Hepatocyte (in vitro differentiated cells): ENCODE data around the gene JMJD1C. TPM values are rescaled to one million over a fixed set of nuclear protein-coding genes. Genes with fewer than 3 reads are reported as not detected.
A peak's percentile ranks its signal among the peaks of the same experiment; 100 is the strongest.

Experiments used
- DNase-seq: peaks from one replicate; pipeline ENCODE4 v3.0.0-alpha.2; 2016; ENCODE audit warnings: low spot score
- H2AFZ ChIP-seq: fragments of 200-600 bp; sonication (generic); 2 replicates; pipeline ENCODE4 v1.6.0; 2016; ENCODE audit warnings: antibody characterized with exemption, mild to moderate bottlenecking
- H3K27ac ChIP-seq: fragments of 200-600 bp; sonication (generic); 2 replicates; pipeline ENCODE4 v1.5.1; 2016; ENCODE audit warnings: mild to moderate bottlenecking
- H3K27me3 ChIP-seq: fragments of 200-600 bp; sonication (generic); 2 replicates; pipeline ENCODE4 v1.6.1; 2016
- H3K36me3 ChIP-seq: fragments of 200-600 bp; sonication (generic); replicated peaks from 2 replicates; pipeline ENCODE4 v1.5.1; 2016; ENCODE audit warnings: low read depth; ENCODE audit not compliant: insufficient read depth
- H3K4me1 ChIP-seq: fragments of 200-600 bp; sonication (generic); 2 replicates; pipeline ENCODE4 v1.5.1; 2016; ENCODE audit warnings: mild to moderate bottlenecking, moderate library complexity; ENCODE audit not compliant: insufficient read depth
- H3K4me2 ChIP-seq: fragments of 200-600 bp; sonication (generic); 2 replicates; pipeline ENCODE4 v1.6.0; 2016
- H3K4me3 ChIP-seq: fragments of 200-600 bp; sonication (generic); 2 replicates; pipeline ENCODE4 v1.5.1; 2016; ENCODE audit warnings: mild to moderate bottlenecking
- H3K79me2 ChIP-seq: fragments of 200-600 bp; sonication (generic); 2 replicates; pipeline ENCODE4 v1.6.0; 2017; ENCODE audit warnings: mild to moderate bottlenecking
- H3K9me2 ChIP-seq: fragments of 200-600 bp; sonication (generic); replicated peaks from 2 replicates; pipeline ENCODE4 v1.6.0; 2017; ENCODE audit warnings: mild to moderate bottlenecking; ENCODE audit not compliant: insufficient read depth
- H3K9me3 ChIP-seq: fragments of 200-600 bp; sonication (generic); 2 replicates; pipeline ENCODE4 v1.5.1; 2016; ENCODE audit warnings: low read depth, mild to moderate bottlenecking
- H4K20me1 ChIP-seq: fragments of 200-600 bp; sonication (generic); 2 replicates; pipeline ENCODE4 v1.6.0; 2016; ENCODE audit warnings: mild to moderate bottlenecking; ENCODE audit not compliant: insufficient read depth, poor library complexity, severe bottlenecking
- EZH2 ChIP-seq: fragments of 200-600 bp; sonication (generic); IDR thresholded peaks from 2 replicates; pipeline ENCODE4 v1.6.1; 2016; ENCODE audit warnings: antibody characterized with exemption, mild to moderate bottlenecking, borderline replicate concordance
- EZH2phosphoT487 ChIP-seq: fragments of 200-600 bp; sonication (generic); IDR thresholded peaks from one replicate; pipeline ENCODE4 v1.6.1; 2018; ENCODE audit warnings: antibody characterized with exemption, mild to moderate bottlenecking, low read depth, moderate library complexity; ENCODE audit not compliant: unreplicated experiment, severe bottlenecking
- WGBS: methylation state at CpG from one replicate; pipeline ENCODE4 v1.1.6; 2016; ENCODE audit warnings: low lambda C conversion rate; ENCODE audit errors: missing lambda C conversion rate; 5-methylcytosine and 5-hydroxymethylcytosine counted together
- polyA plus RNA-seq: library from polyadenylated mRNA; unstranded; fragments of >200 nt; fragmentation: Nextera tagmentation; extraction: Ambion mirVana; gene quantifications from 2 replicates; pipeline ENCODE4 v1.2.1, GENCODE V29; 2016
- total RNA-seq: library from RNA; depleted of rRNA; stranded (reverse); fragments of >200 nt; gene quantifications from 2 replicates; pipeline ENCODE4 v1.2.3, GENCODE V29; 2014
- TF ChIP-seq, protein P1 (sequence below): fragments of 200-600 bp; sonication (generic); IDR thresholded peaks from 2 replicates; pipeline ENCODE4 v1.5.1; 2016; ENCODE audit warnings: antibody characterized with exemption, mild to moderate bottlenecking; ENCODE audit not compliant: poor library complexity

JMJD1C gene
- total and polyA plus RNA-seq, 2 experiments from 2014 or later = 43.2 to 177 TPM

DNA sequence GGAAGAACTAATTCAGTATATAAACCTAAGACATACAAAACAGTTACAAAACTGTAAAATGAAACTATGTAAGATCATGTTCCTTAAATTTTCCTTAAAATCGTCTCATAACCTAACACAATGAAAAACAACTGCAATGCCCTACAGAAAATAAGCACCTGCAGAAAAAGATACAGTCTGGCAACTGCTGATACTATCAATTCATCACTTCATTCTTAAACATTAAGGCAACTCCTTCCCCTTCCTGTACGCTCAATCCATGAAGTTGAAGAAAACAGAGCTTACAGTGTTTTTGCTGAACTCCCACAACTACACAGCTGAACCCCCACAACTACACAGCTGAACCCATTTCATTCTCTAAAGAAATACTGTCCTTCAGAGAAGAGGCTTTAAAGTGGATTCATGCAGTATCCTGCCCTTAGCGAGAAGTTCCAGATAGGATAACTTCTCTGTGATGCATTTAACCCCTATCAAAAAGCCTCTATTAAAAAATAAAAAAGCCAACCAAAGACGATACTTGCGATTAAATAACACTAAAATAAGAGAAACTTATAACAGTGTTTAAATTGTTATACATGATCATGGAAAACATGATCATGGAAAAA is 50.0 kb downstream of the JMJD1C start:
- TF ChIP-seq EZH2phosphoT487 (no peak), EZH2 (no peak)
- TF ChIP-seq, protein P1, sequence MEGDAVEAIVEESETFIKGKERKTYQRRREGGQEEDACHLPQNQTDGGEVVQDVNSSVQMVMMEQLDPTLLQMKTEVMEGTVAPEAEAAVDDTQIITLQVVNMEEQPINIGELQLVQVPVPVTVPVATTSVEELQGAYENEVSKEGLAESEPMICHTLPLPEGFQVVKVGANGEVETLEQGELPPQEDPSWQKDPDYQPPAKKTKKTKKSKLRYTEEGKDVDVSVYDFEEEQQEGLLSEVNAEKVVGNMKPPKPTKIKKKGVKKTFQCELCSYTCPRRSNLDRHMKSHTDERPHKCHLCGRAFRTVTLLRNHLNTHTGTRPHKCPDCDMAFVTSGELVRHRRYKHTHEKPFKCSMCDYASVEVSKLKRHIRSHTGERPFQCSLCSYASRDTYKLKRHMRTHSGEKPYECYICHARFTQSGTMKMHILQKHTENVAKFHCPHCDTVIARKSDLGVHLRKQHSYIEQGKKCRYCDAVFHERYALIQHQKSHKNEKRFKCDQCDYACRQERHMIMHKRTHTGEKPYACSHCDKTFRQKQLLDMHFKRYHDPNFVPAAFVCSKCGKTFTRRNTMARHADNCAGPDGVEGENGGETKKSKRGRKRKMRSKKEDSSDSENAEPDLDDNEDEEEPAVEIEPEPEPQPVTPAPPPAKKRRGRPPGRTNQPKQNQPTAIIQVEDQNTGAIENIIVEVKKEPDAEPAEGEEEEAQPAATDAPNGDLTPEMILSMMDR = no peak
- Histone ChIP-seq H3K36me3 (no peaks in the 10 kb centered on the region), H4K20me1 (peaks cover 48% of the 10 kb centered on the region), H3K4me3 (no peak overlapping the region), H3K79me2 (peaks cover 97% of the 10 kb centered on the region), H3K4me1 (peaks cover 21% of the 10 kb centered on the region), H3K9me2 (no peaks in the 10 kb centered on the region), H3K4me2 (peak overlapping the region; percentile 14), H3K9me3 (no peaks in the 10 kb centered on the region), H2AFZ (no peak overlapping the region), H3K27me3 (no peaks in the 10 kb centered on the region), H3K27ac (peak overlapping the region; percentile 8)
- no peak for DNase-seq
- WGBS = 64% methylated on average over 5 of the region's 5 CpGs

DNA sequence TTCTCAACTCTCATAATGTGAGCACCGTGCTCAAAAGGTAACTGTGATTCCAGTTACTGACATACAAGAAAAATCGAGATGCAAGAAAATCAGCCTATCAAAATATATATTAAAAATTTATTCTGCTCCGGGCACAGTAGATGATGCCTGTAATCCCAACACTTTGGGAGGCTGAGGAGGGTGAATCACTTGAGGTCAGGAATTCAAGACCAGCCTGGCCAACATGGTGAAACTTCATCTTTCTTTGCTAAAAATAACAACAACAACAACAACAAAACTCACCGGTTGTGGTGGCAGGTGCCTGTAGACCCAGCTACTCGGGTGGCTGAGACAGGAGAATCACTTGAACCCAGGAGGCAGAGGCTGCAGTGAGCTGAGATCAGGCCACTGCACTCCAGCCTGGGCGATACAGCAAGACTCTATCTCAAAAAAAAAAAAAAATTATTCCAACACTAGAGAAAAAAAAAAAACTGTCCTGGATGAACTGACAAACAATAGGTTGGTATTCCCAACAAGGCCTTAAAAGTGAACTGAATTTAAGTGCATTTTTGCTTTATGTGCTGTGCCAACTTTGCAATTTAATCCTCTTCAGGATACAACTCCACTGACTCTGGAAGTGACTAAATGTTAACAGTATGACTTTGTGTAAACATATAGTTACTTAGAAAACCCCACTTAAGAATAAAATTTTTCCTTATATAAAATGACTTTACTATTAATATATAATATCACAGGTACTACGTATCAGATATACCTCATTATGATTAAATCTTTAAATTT is 51.1 kb downstream of the JMJD1C start:
- Histone ChIP-seq H3K36me3 (no peaks in the 10 kb centered on the region), H3K4me1 (peaks cover 26% of the 10 kb centered on the region), H3K9me3 (no peaks in the 10 kb centered on the region), H3K4me3 (no peak overlapping the region), H3K27me3 (no peaks in the 10 kb centered on the region), H3K27ac (no peak overlapping the region), H3K4me2 (no peak overlapping the region), H3K9me2 (no peaks in the 10 kb centered on the region), H4K20me1 (peaks cover 58% of the 10 kb centered on the region), H2AFZ (no peak overlapping the region), H3K79me2 (peaks cover 96% of the 10 kb centered on the region)
- 93% methylated on average over 7 of the region's 7 CpGs for WGBS
- TF ChIP-seq EZH2phosphoT487 (no peak), EZH2 (no peak)
- TF ChIP-seq, protein P1 = no peak
- peak; percentile 8 for DNase-seq

DNA sequence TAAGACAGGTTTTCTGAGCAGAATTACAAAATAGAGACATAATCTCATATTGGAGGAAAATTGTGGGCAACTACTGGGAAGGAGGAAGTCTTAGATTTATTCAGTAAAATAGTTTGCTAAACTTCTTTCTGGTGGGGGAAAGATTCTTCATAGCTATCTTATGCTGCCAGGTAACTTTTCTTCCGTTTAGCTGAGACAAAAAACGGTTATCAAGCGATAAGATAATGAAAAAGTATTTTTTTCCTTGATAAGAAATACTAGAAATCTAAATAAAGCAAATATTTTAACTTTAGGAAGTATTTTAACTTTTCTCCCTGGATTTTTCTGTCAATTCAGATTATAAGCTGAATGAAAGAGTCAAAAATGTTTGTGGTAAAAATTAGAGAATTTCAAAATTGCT is 52.3 kb downstream of the JMJD1C start:
- Histone ChIP-seq H3K4me1 (peaks cover 29% of the 10 kb centered on the region), H3K79me2 (peaks cover 94% of the 10 kb centered on the region), H3K4me2 (no peak overlapping the region), H3K4me3 (no peak overlapping the region), H3K27me3 (no peaks in the 10 kb centered on the region), H3K9me3 (no peaks in the 10 kb centered on the region), H3K9me2 (no peaks in the 10 kb centered on the region), H4K20me1 (peaks cover 57% of the 10 kb centered on the region), H3K36me3 (no peaks in the 10 kb centered on the region), H3K27ac (no peak overlapping the region), H2AFZ (no peak overlapping the region)
- DNase-seq = no peak
- WGBS = 71% methylated on average over 3 of the region's 3 CpGs
- TF ChIP-seq, protein P1 = no peak
- no peak for TF ChIP-seq EZH2phosphoT487
- no peak for TF ChIP-seq EZH2
